ENCODE data around the gene NQO1. TPM values are rescaled to one million over a fixed set of nuclear protein-coding genes. Genes with fewer than 3 reads are reported as not detected.

Gene NQO1
- total and polyA plus RNA-seq, 3 experiments from 2014 or later: 3.1 to 16.9 (median 16.0) TPM

GRCh38 chr16:69724414-69724873, 1.9 kb downstream of the NQO1 start:
- Mint-ChIP-seq H3K9me3 (no peaks in the 10 kb centered on the region), H3K27ac (peak overlapping the region in 4 of 8 donors; percentile 27 to 63 (median 40)), H3K36me3 (peaks cover 0 to 4% (median 0%) of the 10 kb centered on the region in 3 donors), H3K27me3 (no peaks in the 10 kb centered on the region), H3K4me1 (peaks cover 16 to 31% (median 17%) of the 10 kb centered on the region in 3 donors), H3K4me3 (peak overlapping the region in 2 of 7 donors; percentile 23 to 83)
- POLR2A ChIA-PET: interaction anchor here (0.9 kb wide), 1 partner anchor 37 kb away, joined by 3 read pairs; the partner anchor contains the start of gene WWP2
- no peak for DNase-seq
- H3K27me3 ChIP-seq (ENCODE audit: insufficient read depth, low read length, poor library complexity, severe bottlenecking): no peaks in the 10 kb centered on the region
- H3K9me3 ChIP-seq (ENCODE audit: low read length): no peaks in the 10 kb centered on the region
- H3K4me3 ChIP-seq (ENCODE audit: low read length): no peak overlapping the region
- peaks cover 16% of the 10 kb centered on the region for H3K4me1 ChIP-seq (ENCODE audit: insufficient read depth, low read length)
- H3K36me3 ChIP-seq (ENCODE audit: insufficient read depth, low read length): no peaks in the 10 kb centered on the region
- CTCF ChIA-PET: interaction anchor here (0.8 to 8.2 kb wide), 4 partner anchors 14 to 33 kb away, joined by 3 to 58 read pairs (median 10); partner anchors contain the start of gene NOB1
- no peak overlapping the region for H3K27ac ChIP-seq (ENCODE audit: low read depth, low read length)

GRCh38 chr16:69721441-69721957, 4.9 kb downstream of the NQO1 start:
- CTCF ChIA-PET: interaction anchor here (1.0 to 8.2 kb wide), 3 partner anchors 11 to 33 kb away, joined by 3 to 58 read pairs (median 3); partner anchors contain the start of gene NOB1
- H3K27me3 Mint-ChIP-seq: no peaks in the 10 kb centered on the region

DNA sequence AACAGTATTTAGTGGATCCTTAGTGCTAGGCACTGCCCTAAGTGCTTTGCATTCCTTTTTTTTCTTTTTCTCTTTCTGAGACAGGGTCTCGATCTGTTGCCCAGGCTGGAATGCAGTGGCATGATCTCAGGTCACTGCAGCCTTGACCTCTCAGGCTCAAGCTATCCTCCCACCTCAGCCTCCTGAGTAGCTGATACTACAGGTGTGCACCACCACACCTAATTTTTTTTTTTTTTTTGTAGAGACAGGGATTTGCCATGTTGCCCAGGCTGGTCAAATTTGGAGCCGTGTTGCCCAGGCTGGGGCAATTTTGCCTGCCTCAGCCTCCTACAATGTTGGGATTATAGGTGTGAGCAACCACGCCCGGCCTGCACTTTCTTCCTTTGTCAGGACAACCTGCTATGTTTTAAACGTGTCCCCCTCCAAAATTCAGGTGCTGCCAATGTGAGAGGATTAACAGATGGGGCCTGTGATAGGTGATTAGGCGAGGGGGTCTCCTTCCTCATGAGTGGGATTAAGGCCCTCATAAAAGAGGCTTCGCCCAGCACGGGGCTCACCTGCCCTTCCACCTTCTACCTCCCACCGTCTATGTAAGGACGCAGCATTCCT, 5.4 kb downstream of the NQO1 start:
- Mint-ChIP-seq H3K36me3 (peaks cover 0 to 4% (median 0%) of the 10 kb centered on the region in 3 donors), H3K27ac (no peak overlapping the region), H3K4me1 (peaks cover 3 to 9% (median 4%) of the 10 kb centered on the region in 3 donors), H3K4me3 (no peak overlapping the region), H3K9me3 (no peaks in the 10 kb centered on the region), H3K27me3 (no peaks in the 10 kb centered on the region)
- POLR2A ChIA-PET: interaction anchor here (0.7 kb wide), 1 partner anchor 34 kb away, joined by 3 read pairs; the partner anchor contains the start of gene NOB1
- CTCF ChIA-PET: interaction anchor here (1.0 to 8.2 kb wide), 2 partner anchors 11 to 34 kb away, joined by 3 to 58 read pairs; partner anchors contain the start of gene NOB1
- Histone ChIP-seq H3K27me3 (ENCODE audit: insufficient read depth, low read length, poor library complexity, severe bottlenecking) (no peaks in the 10 kb centered on the region), H3K9me3 (ENCODE audit: low read length) (no peaks in the 10 kb centered on the region), H3K4me1 (ENCODE audit: insufficient read depth, low read length) (peaks cover 2% of the 10 kb centered on the region), H3K36me3 (ENCODE audit: insufficient read depth, low read length) (no peaks in the 10 kb centered on the region), H3K4me3 (ENCODE audit: low read length) (no peak overlapping the region), H3K27ac (ENCODE audit: low read depth, low read length) (no peak overlapping the region)
- no peak for DNase-seq

More at GRCh38 chr16:69721441-69721957, 4.9 kb downstream of the NQO1 start:
- Histone ChIP-seq H3K9me3 (ENCODE audit: low read length) (no peaks in the 10 kb centered on the region), H3K27ac (ENCODE audit: low read depth, low read length) (no peak overlapping the region), H3K4me3 (ENCODE audit: low read length) (no peak overlapping the region), H3K36me3 (ENCODE audit: insufficient read depth, low read length) (no peaks in the 10 kb centered on the region), H3K27me3 (ENCODE audit: insufficient read depth, low read length, poor library complexity, severe bottlenecking) (no peaks in the 10 kb centered on the region), H3K4me1 (ENCODE audit: insufficient read depth, low read length) (peaks cover 5% of the 10 kb centered on the region)
- Mint-ChIP-seq H3K27ac (peak overlapping the region in 1 of 8 donors; percentile 14), H3K9me3 (no peaks in the 10 kb centered on the region), H3K4me3 (no peak overlapping the region), H3K4me1 (peaks cover 9 to 15% (median 10%) of the 10 kb centered on the region in 3 donors), H3K36me3 (peaks cover 0 to 4% (median 2%) of the 10 kb centered on the region in 3 donors)
- POLR2A ChIA-PET: interaction anchor here (0.6 kb wide), 1 partner anchor 152 kb away, joined by 5 read pairs; no protein-coding TSS in a partner anchor
- DNase-seq: no peak

DNA sequence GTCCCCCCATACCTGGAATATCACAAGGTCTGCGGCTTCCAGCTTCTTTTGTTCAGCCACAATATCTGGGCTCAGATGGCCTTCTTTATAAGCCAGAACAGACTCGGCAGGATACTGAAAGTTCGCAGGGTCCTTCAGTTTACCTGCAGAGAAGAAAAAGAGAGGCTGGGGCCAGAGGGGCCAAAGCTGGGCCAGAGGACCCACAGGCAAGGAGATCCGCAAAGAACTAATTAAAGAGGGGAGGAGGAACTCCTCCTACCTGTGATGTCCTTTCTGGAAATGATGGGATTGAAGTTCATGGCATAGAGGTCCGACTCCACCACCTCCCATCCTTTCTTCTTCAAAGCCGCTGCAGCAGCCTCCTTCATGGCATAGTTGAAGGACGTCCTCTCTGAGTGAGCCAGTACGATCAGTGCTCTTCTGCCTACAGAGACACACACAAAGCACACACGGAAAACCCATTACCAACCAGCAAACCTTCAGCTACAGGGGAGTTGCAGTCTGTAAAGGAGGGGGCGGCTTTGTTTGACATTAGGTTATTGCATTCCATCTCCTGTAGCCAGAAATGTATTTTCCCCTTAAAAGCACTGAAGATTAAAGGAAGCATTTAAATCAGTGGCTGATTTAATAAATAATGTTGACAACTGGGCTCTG, 8.1 kb downstream of the NQO1 start:
- Mint-ChIP-seq H3K9me3 (no peaks in the 10 kb centered on the region), H3K36me3 (peaks cover 0 to 4% (median 0%) of the 10 kb centered on the region in 3 donors), H3K4me3 (no peak overlapping the region), H3K27me3 (no peaks in the 10 kb centered on the region), H3K27ac (no peak overlapping the region), H3K4me1 (no peaks in the 10 kb centered on the region)
- no peak for DNase-seq
- CTCF ChIA-PET: interaction anchor here (0.7 to 0.9 kb wide), 2 partner anchors 36 to 1907 kb away, joined by 3 to 4 read pairs; partner anchors contain the start of gene NOB1
- H3K4me3 ChIP-seq (ENCODE audit: low read length): no peak overlapping the region
- no peaks in the 10 kb centered on the region for H3K36me3 ChIP-seq (ENCODE audit: insufficient read depth, low read length)
- no peaks in the 10 kb centered on the region for H3K9me3 ChIP-seq (ENCODE audit: low read length)
- POLR2A ChIA-PET: no interaction called here
- no peak overlapping the region for H3K27ac ChIP-seq (ENCODE audit: low read depth, low read length)
- H3K27me3 ChIP-seq (ENCODE audit: insufficient read depth, low read length, poor library complexity, severe bottlenecking): no peaks in the 10 kb centered on the region
- H3K4me1 ChIP-seq (ENCODE audit: insufficient read depth, low read length): no peaks in the 10 kb centered on the region

DNA sequence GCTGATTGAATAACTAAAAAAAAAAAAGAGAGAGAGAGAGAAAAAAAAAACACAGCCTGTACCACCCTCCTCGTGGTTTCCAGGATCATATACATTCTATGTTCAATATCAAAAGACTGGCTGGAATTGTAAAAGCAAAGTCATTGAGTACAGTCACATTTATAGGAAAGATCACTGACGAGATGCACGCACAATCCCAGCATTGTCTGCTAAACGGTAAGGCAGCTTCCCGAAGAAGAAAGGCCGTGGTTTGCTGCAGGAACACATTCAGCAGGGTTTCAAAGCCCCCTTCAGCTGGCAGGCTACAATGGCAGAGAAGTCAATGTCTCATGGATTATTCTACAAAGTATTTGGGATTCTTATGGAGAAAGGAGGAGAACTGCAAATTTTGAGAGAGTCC, 9.3 kb downstream of the NQO1 start:
- Mint-ChIP-seq H3K4me1 (no peaks in the 10 kb centered on the region), H3K9me3 (no peaks in the 10 kb centered on the region), H3K27me3 (no peaks in the 10 kb centered on the region), H3K4me3 (no peak overlapping the region), H3K36me3 (peaks cover 0 to 4% (median 4%) of the 10 kb centered on the region in 3 donors), H3K27ac (no peak overlapping the region)
- POLR2A ChIA-PET: no interaction called here
- CTCF ChIA-PET: no interaction called here
- Histone ChIP-seq H3K27me3 (ENCODE audit: insufficient read depth, low read length, poor library complexity, severe bottlenecking) (no peaks in the 10 kb centered on the region), H3K36me3 (ENCODE audit: insufficient read depth, low read length) (no peaks in the 10 kb centered on the region), H3K9me3 (ENCODE audit: low read length) (no peaks in the 10 kb centered on the region), H3K27ac (ENCODE audit: low read depth, low read length) (no peak overlapping the region), H3K4me1 (ENCODE audit: insufficient read depth, low read length) (no peaks in the 10 kb centered on the region), H3K4me3 (ENCODE audit: low read length) (no peak overlapping the region)
- DNase-seq: no peak

DNA sequence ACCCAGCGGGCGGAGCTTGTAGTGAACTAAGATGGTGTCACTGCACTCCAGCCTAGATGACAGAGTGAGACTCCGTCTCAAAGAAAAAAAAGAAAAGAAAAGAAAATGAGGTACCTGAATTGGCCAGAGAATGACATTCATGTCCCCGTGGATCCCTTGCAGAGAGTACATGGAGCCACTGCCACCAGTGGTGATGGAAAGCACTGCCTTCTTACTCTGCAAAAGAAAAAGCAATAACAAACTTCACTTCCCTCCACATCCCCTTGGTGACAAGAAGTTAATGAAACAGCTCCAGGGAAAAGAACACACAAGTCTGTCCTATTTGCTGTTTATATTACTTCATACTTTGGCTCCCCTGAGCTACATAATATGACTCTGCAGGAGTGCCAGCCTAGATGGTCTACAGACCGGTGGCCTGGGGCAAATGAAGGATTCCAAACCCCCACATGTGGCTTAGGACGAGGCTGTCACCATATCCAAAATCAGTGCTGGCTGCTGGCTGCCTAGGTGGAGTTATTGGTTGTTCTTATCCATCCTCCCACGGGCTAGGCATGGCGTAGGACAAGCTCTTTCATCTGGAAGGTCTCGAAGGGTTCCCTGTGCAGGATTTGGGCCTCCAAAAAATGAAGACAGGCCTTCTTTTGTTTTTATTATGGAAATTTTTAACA, 13.3 kb downstream of the NQO1 start:
- H3K27me3 ChIP-seq (ENCODE audit: insufficient read depth, low read length, poor library complexity, severe bottlenecking): no peaks in the 10 kb centered on the region
- no peaks in the 10 kb centered on the region for H3K4me1 ChIP-seq (ENCODE audit: insufficient read depth, low read length)
- Mint-ChIP-seq H3K4me1 (peaks cover 0 to 6% (median 5%) of the 10 kb centered on the region in 3 donors), H3K9me3 (no peaks in the 10 kb centered on the region), H3K27ac (peak overlapping the region in 1 of 8 donors; percentile 17), H3K36me3 (peaks cover 0 to 7% (median 6%) of the 10 kb centered on the region in 3 donors), H3K27me3 (no peaks in the 10 kb centered on the region), H3K4me3 (no peak overlapping the region)
- no peak overlapping the region for H3K27ac ChIP-seq (ENCODE audit: low read depth, low read length)
- CTCF ChIA-PET: interaction anchor here (8.6 kb wide), 1 partner anchor 41 kb away, joined by 96 read pairs; the partner anchor contains the start of gene NOB1
- DNase-seq: no peak
- POLR2A ChIA-PET: no interaction called here
- H3K9me3 ChIP-seq (ENCODE audit: low read length): no peaks in the 10 kb centered on the region
- H3K4me3 ChIP-seq (ENCODE audit: low read length): no peak overlapping the region
- no peaks in the 10 kb centered on the region for H3K36me3 ChIP-seq (ENCODE audit: insufficient read depth, low read length)

DNA sequence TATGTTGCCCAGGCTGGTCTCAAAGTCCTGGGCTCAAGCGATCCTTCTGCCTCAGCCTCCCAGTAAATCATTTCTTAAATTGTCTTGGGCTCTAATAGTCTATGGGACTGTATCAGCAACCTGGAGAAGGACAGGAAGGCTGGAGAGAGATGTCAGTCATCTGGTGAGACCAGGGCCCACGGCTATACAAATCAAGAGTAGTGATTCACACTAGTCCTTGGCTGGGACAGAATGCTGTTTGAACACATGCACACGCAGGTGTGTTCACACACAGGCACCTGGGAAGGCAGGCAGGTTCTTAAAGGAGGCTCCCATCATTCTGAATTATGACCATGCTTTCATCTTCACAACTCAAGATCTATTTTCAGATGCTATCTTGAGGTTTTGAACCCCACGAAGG, 14.1 kb downstream of the NQO1 start:
- ChIA-PET POLR2A (no interaction called here), CTCF (interaction anchor here (3.7 to 8.6 kb wide), 2 partner anchors 14 to 42 kb away, joined by 16 to 96 read pairs; partner anchors contain the start of genes NOB1 and NQO1)
- Mint-ChIP-seq H3K36me3 (peaks cover 0 to 11% (median 5%) of the 10 kb centered on the region in 3 donors), H3K9me3 (no peaks in the 10 kb centered on the region), H3K27me3 (no peaks in the 10 kb centered on the region), H3K27ac (no peak overlapping the region), H3K4me1 (peaks cover 0 to 6% (median 5%) of the 10 kb centered on the region in 3 donors), H3K4me3 (no peak overlapping the region)
- DNase-seq: no peak
- Histone ChIP-seq H3K4me3 (ENCODE audit: low read length) (no peak overlapping the region), H3K4me1 (ENCODE audit: insufficient read depth, low read length) (no peaks in the 10 kb centered on the region), H3K27me3 (ENCODE audit: insufficient read depth, low read length, poor library complexity, severe bottlenecking) (no peaks in the 10 kb centered on the region), H3K36me3 (ENCODE audit: insufficient read depth, low read length) (no peaks in the 10 kb centered on the region), H3K27ac (ENCODE audit: low read depth, low read length) (no peak overlapping the region), H3K9me3 (ENCODE audit: low read length) (no peaks in the 10 kb centered on the region)

Measured in CD8-positive, alpha-beta memory T cell (primary cell).